ENCODE data around the gene MYO7B.

MYO7B gene

DNA sequence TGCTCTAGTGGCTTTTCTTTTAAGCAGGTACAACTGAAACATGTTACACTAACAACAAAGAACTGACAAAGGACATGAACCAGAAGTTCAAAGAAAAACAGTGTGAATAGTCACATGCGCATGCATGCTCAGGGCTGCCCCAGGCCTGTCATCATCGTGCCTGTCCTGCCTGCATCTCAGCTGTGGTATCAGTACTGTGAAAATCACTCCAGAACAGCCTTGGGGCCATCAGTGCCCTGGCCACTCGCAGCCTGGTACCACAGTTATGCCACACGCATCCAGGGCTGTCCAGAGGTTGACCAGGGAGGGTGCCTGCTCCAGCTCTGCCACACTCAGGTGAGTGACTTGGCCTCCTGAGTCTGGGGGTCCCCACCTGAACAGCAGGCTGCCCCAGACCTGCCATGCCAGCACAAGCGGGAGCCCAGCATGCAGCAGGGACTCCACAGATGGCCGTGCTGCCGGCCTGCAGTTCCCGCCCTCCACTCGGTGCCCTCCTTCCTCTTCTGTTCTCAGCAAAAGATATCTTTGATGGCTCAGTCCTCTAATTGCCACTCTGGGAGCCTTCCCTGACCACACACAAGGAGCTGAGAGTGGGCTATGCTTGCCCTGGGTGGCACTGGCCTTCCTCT is 127.6 kb downstream of the MYO7B start:
- Histone ChIP-seq H3K4me3 (ENCODE audit: low read length) (no peak overlapping the region), H3K9ac (ENCODE audit: low read length) (no peak overlapping the region), H3K4me1 (ENCODE audit: low read length) (peaks cover 10% of the 10 kb centered on the region), H3K27ac (ENCODE audit: low read length) (no peak overlapping the region), H3K4me2 (ENCODE audit: low read length) (no peak overlapping the region), H3K27me3 (ENCODE audit: low read depth, low read length) (peaks cover 12% of the 10 kb centered on the region), H3K36me3 (replicated peaks; ENCODE audit: low read depth, low read length) (no peaks in the 10 kb centered on the region), H4K20me1 (ENCODE audit: insufficient read depth, low read length) (no peaks in the 10 kb centered on the region), H2AFZ (ENCODE audit: low read depth, low read length) (no peak overlapping the region), H3K79me2 (ENCODE audit: low read length) (no peaks in the 10 kb centered on the region), H3K9me3 (ENCODE audit: insufficient read depth, low read length) (no peaks in the 10 kb centered on the region)
- no peak for TF ChIP-seq EZH2phosphoT487 (IDR thresholded peaks at IDR 0.05; ENCODE audit: low read depth)
- TF ChIP-seq, protein P1, sequence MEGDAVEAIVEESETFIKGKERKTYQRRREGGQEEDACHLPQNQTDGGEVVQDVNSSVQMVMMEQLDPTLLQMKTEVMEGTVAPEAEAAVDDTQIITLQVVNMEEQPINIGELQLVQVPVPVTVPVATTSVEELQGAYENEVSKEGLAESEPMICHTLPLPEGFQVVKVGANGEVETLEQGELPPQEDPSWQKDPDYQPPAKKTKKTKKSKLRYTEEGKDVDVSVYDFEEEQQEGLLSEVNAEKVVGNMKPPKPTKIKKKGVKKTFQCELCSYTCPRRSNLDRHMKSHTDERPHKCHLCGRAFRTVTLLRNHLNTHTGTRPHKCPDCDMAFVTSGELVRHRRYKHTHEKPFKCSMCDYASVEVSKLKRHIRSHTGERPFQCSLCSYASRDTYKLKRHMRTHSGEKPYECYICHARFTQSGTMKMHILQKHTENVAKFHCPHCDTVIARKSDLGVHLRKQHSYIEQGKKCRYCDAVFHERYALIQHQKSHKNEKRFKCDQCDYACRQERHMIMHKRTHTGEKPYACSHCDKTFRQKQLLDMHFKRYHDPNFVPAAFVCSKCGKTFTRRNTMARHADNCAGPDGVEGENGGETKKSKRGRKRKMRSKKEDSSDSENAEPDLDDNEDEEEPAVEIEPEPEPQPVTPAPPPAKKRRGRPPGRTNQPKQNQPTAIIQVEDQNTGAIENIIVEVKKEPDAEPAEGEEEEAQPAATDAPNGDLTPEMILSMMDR (IDR thresholded peaks at IDR 0.05; ENCODE audit: low read depth, low read length) = no peak

DNA sequence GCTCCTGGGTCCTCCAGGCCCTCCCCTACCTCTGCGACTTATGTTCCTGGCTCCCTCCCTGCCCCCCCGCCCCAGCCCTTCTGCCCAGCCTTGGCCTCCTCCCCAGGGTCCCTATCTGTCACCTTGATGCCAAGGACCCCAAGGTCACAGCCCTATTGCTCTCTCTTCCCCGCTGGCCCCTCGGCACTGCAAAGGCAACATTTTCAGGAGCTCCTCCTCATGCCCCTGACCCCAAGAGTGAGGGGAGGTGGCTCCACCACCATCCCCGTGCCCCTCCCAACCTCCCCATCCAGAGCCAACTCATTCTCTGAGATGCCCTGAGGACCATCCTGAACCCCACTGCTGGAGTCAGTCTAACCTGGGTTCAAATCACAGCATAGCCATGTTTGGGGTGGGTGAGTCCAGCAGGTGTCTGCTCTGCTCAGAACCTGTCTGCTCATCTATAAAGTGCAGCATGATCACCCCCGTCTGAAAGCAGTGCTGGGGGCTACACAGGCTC is 128.1 kb downstream of the MYO7B start:
- TF ChIP-seq, protein P1 (IDR thresholded peaks at IDR 0.05; ENCODE audit: low read depth, low read length) = no peak
- TF ChIP-seq EZH2phosphoT487 (IDR thresholded peaks at IDR 0.05; ENCODE audit: low read depth) = no peak
- H4K20me1 ChIP-seq (ENCODE audit: insufficient read depth, low read length) = no peaks in the 10 kb centered on the region
- H3K4me3 ChIP-seq (ENCODE audit: low read length) = no peak overlapping the region
- H3K9me3 ChIP-seq (ENCODE audit: insufficient read depth, low read length) = no peaks in the 10 kb centered on the region
- peaks cover 12% of the 10 kb centered on the region for H3K27me3 ChIP-seq (ENCODE audit: low read depth, low read length)
- no peak overlapping the region for H3K27ac ChIP-seq (ENCODE audit: low read length)
- H2AFZ ChIP-seq (ENCODE audit: low read depth, low read length) = no peak overlapping the region
- H3K4me1 ChIP-seq (ENCODE audit: low read length) = peaks cover 10% of the 10 kb centered on the region
- H3K36me3 ChIP-seq (replicated peaks; ENCODE audit: low read depth, low read length) = no peaks in the 10 kb centered on the region
- no peak overlapping the region for H3K4me2 ChIP-seq (ENCODE audit: low read length)
- no peak overlapping the region for H3K9ac ChIP-seq (ENCODE audit: low read length)
- H3K79me2 ChIP-seq (ENCODE audit: low read length) = no peaks in the 10 kb centered on the region

DNA sequence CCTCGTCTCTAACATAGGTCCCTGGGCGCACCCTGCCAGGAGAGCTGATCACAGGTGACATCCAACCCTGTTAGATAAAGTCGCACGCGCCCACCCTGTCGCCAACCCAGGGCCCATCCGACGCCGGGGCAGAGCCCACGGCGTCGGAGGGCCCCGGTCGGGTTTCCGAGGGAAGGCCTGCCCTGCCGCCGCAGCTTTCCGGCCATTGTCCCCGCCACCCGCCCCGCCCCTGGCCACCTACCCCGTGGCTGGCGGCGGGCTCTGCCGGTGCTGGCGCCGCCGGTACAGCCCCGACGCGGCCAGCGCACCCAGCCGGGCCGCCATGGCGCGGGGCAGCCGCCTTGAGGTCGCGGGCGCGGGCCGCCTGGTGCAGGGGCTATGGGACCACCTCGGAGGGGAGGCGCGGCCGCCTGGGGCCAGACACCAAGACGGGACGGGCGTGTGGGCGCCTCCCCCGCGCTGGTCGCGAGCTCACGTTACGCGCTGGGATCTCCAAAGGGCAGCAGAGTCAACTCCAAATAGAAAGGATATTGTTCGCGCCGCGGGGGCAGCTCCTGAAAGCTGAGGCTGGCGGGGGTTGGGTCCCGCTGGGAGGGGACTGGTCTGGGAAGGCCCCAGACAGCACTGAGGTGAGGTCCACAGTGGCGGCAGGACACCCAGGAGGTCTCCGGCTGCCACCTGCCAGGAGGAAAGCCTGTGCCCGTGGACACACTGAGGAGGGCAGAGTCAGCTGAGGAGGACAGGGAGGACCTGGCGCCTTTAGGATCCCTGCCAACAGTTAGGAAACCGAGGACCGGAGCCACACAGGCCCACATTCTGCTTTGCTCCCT is 128.8 kb downstream of the MYO7B start:
- Histone ChIP-seq H4K20me1 (ENCODE audit: insufficient read depth, low read length) (no peaks in the 10 kb centered on the region), H3K36me3 (replicated peaks; ENCODE audit: low read depth, low read length) (no peaks in the 10 kb centered on the region), H3K4me3 (ENCODE audit: low read length) (no peak overlapping the region), H3K27me3 (ENCODE audit: low read depth, low read length) (peaks cover 12% of the 10 kb centered on the region), H3K79me2 (ENCODE audit: low read length) (no peaks in the 10 kb centered on the region), H2AFZ (ENCODE audit: low read depth, low read length) (no peak overlapping the region), H3K4me1 (ENCODE audit: low read length) (peaks cover 9% of the 10 kb centered on the region), H3K27ac (ENCODE audit: low read length) (no peak overlapping the region), H3K9me3 (ENCODE audit: insufficient read depth, low read length) (no peaks in the 10 kb centered on the region), H3K9ac (ENCODE audit: low read length) (no peak overlapping the region), H3K4me2 (ENCODE audit: low read length) (no peak overlapping the region)
- TF ChIP-seq EZH2phosphoT487 (IDR thresholded peaks at IDR 0.05; ENCODE audit: low read depth) = no peak
- TF ChIP-seq, protein P1 (IDR thresholded peaks at IDR 0.05; ENCODE audit: low read depth, low read length) = no peak

DNA sequence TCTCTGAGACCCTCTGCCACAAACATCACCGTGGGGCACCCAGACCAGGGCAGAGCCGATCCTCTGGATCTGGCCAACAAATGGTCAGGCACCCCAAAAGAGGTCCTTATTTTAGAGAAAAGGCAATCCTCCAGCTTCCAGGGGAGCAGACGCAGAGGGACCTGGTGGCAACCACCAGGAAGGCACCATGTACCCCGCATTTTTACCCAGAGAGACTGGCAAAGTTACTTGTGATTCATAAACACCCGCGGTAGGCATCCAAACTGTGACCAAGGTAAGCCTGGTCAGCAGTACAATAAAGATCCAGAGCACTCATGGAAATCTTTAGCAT is 129.4 kb downstream of the MYO7B start:
- H3K4me2 ChIP-seq (ENCODE audit: low read length) = no peak overlapping the region
- H3K9ac ChIP-seq (ENCODE audit: low read length) = no peak overlapping the region
- no peaks in the 10 kb centered on the region for H3K9me3 ChIP-seq (ENCODE audit: insufficient read depth, low read length)
- H3K4me1 ChIP-seq (ENCODE audit: low read length) = peaks cover 3% of the 10 kb centered on the region; the same call in 1 of the 2 replicates
- no peak overlapping the region for H3K4me3 ChIP-seq (ENCODE audit: low read length)
- no peaks in the 10 kb centered on the region for H3K36me3 ChIP-seq (replicated peaks; ENCODE audit: low read depth, low read length)
- no peak overlapping the region for H3K27ac ChIP-seq (ENCODE audit: low read length)
- no peak for TF ChIP-seq EZH2phosphoT487 (IDR thresholded peaks at IDR 0.05; ENCODE audit: low read depth)
- TF ChIP-seq, protein P1 (IDR thresholded peaks at IDR 0.05; ENCODE audit: low read depth, low read length) = no peak
- H2AFZ ChIP-seq (ENCODE audit: low read depth, low read length) = no peak overlapping the region
- no peaks in the 10 kb centered on the region for H3K79me2 ChIP-seq (ENCODE audit: low read length)
- H3K27me3 ChIP-seq (ENCODE audit: low read depth, low read length) = peaks cover 15% of the 10 kb centered on the region
- no peaks in the 10 kb centered on the region for H4K20me1 ChIP-seq (ENCODE audit: insufficient read depth, low read length)

Measured in OCI-LY3 (cell line).